Ishikawa (cell line): ENCODE data around the gene C3orf85.

Experiments used
- NFIC ChIP-seq: IDR thresholded peaks from 2 replicates; pipeline ENCODE4 v1.6.1; 2012
- RAD21 ChIP-seq: IDR thresholded peaks from 2 replicates; pipeline ENCODE4 v1.6.1; 2012; ENCODE audit warnings: low read depth
- TAF1 ChIP-seq: IDR thresholded peaks from 2 replicates; pipeline ENCODE4 v1.6.1; 2012; ENCODE audit warnings: low read depth, mild to moderate bottlenecking

GRCh38 chr3:109093561-109093960, 43.0 kb upstream of the C3orf85 start:
- TF ChIP-seq RAD21 = no peak
- TF ChIP-seq NFIC = no peak
- no peak for TF ChIP-seq TAF1
